ENCODE results near the gene CAMTA1.

DNA sequence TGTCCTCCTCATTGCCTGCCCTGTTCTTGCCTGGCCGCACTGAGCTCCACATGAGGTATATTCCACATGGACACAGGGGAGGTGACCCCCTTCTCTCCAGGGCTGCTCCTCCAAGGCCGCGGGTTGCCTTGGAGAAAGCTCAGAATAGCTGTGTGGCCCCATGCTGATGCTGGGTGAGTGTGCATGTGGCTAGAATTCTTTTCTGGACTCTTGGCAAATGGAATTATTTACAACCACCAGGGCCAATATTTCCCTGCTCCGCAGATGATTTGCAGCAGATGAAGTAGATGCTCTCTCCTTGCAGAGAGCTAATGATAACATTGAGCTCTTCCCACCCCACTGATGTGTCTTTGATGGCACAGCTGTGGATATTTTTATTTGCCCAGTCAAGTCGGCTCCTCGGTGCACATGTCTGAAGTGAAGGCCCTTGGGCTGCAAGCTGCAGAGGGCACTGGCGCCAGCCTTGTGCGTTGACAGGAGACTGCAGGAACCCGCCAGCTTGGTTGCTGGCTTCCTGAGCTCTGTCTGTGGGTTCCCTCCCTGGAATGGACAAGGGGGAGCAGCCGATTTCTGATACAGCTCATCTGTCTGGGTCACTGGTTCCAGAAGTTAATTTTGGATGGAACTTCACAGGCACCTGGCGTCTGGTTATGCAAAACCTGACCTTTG lies 581.2 kb downstream of the CAMTA1 start:
- TF ChIP-seq, protein P1, sequence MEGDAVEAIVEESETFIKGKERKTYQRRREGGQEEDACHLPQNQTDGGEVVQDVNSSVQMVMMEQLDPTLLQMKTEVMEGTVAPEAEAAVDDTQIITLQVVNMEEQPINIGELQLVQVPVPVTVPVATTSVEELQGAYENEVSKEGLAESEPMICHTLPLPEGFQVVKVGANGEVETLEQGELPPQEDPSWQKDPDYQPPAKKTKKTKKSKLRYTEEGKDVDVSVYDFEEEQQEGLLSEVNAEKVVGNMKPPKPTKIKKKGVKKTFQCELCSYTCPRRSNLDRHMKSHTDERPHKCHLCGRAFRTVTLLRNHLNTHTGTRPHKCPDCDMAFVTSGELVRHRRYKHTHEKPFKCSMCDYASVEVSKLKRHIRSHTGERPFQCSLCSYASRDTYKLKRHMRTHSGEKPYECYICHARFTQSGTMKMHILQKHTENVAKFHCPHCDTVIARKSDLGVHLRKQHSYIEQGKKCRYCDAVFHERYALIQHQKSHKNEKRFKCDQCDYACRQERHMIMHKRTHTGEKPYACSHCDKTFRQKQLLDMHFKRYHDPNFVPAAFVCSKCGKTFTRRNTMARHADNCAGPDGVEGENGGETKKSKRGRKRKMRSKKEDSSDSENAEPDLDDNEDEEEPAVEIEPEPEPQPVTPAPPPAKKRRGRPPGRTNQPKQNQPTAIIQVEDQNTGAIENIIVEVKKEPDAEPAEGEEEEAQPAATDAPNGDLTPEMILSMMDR (IDR thresholded peaks at IDR 0.05): no peak
- TF ChIP-seq POLR2A (IDR thresholded peaks at IDR 0.05) (no peak), POLR2AphosphoS5 (IDR thresholded peaks at IDR 0.05) (no peak), EP300 (IDR thresholded peaks at IDR 0.05) (no peak)
